ENCODE data around the gene GKN2. TPM values are rescaled to one million over a fixed set of nuclear protein-coding genes. Genes with fewer than 3 reads are reported as not detected.

GKN2 gene
- total and polyA plus RNA-seq, 2 donors (not counting 1 experiment from before 2014, with no cell fraction given): not detected

DNA sequence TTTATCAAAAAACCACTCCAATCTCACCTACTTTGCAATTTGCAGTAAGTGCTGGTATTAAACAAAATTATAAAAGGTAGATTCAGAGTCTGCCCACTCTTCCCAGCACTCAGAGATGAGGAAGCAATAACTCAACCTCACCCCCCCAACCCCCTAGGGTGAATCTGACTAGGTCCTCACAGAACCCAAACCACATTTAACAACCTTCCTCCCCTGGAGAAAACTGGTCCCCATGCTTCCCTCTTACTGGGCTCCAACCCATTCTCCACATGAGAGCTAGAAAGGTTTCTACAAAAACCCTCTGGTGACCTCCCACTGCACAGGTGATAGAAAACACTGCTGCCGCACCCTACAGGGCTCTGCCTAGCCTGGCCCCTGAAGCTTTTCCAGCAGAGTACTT, 41.0 kb downstream of the GKN2 start:
- H3K4me3 ChIP-seq (ENCODE audit: control extremely low read depth in 1 of 5, extremely low read depth in 1 of 5, insufficient read depth in 1 of 5, low read depth in 2 of 5, low read length in 4 of 5): no peak overlapping the region
- peaks cover 20 to 29% of the 10 kb centered on the region in 2 donors for H3K4me1 ChIP-seq (ENCODE audit: control insufficient read depth in 2 of 2, insufficient read depth in 2 of 2, low read length in 2 of 2)
- no peaks in the 10 kb centered on the region for H3K36me3 ChIP-seq (replicated peaks in 1 of 2; ENCODE audit: control extremely low read depth in 1 of 2, control insufficient read depth in 1 of 2, extremely low read depth in 1 of 2, insufficient read depth in 2 of 2, low read length in 1 of 2)
- H3K27me3 ChIP-seq (replicated peaks in 1 of 4; ENCODE audit: control extremely low read depth in 1 of 4, control insufficient read depth in 3 of 4, insufficient read depth in 4 of 4, low read length in 3 of 4): no peaks in the 10 kb centered on the region
- H3K4me3 Mint-ChIP-seq: no peak overlapping the region
- no peak overlapping the region for H2AFZ ChIP-seq (ENCODE audit: insufficient read depth, low read depth, low read length, poor library complexity, severe bottlenecking)
- no peak overlapping the region for H3K27ac Mint-ChIP-seq
- TF ChIP-seq EZH2 (IDR thresholded peaks at IDR 0.05; ENCODE audit: borderline replicate concordance, insufficient read depth, low read depth, low read length, poor library complexity, severe bottlenecking): no peak
- TF ChIP-seq, protein P1, sequence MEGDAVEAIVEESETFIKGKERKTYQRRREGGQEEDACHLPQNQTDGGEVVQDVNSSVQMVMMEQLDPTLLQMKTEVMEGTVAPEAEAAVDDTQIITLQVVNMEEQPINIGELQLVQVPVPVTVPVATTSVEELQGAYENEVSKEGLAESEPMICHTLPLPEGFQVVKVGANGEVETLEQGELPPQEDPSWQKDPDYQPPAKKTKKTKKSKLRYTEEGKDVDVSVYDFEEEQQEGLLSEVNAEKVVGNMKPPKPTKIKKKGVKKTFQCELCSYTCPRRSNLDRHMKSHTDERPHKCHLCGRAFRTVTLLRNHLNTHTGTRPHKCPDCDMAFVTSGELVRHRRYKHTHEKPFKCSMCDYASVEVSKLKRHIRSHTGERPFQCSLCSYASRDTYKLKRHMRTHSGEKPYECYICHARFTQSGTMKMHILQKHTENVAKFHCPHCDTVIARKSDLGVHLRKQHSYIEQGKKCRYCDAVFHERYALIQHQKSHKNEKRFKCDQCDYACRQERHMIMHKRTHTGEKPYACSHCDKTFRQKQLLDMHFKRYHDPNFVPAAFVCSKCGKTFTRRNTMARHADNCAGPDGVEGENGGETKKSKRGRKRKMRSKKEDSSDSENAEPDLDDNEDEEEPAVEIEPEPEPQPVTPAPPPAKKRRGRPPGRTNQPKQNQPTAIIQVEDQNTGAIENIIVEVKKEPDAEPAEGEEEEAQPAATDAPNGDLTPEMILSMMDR (IDR thresholded peaks at IDR 0.05): no peak
- H3K4me1 Mint-ChIP-seq: peaks cover 24% of the 10 kb centered on the region
- DNase-seq (no peak), ATAC-seq (ENCODE audit: low read depth) (no peak)
- H3K9me3 ChIP-seq (ENCODE audit: control extremely low read depth in 1 of 3, control insufficient read depth in 2 of 3, insufficient read depth in 1 of 3, low read length in 2 of 3): peaks cover 0 to 5% (median 0%) of the 10 kb centered on the region in 3 donors
- H3K27me3 Mint-ChIP-seq: no peaks in the 10 kb centered on the region
- no peaks in the 10 kb centered on the region for H3K79me2 ChIP-seq (ENCODE audit: control insufficient read depth, insufficient read depth, low read length)
- H3K27ac ChIP-seq (ENCODE audit: low read length in 2 of 2): no peak overlapping the region
- H3K9ac ChIP-seq (ENCODE audit: low read length): no peak overlapping the region
- H3K4me2 ChIP-seq (replicated peaks; ENCODE audit: low read depth, low read length, poor library complexity, severe bottlenecking): no peak overlapping the region
- ChIA-PET CTCF (interaction anchor here (0.6 to 3.9 kb wide), 7 partner anchors 14 to 448 kb away, joined by 3 to 21 read pairs (median 7); no protein-coding TSS in a partner anchor), POLR2A (no interaction called here)
- H4K20me1 ChIP-seq (ENCODE audit: control insufficient read depth, insufficient read depth, low read length, poor library complexity, severe bottlenecking): no peaks in the 10 kb centered on the region
- intact Hi-C loops (cut with micrococcal nuclease): no loop called here
- H3K9me3 Mint-ChIP-seq (ENCODE audit: insufficient read depth): no peaks in the 10 kb centered on the region
- WGBS (ENCODE audit: insufficient coverage): 91% methylated on average over 1 of the region's 1 CpG

DNA sequence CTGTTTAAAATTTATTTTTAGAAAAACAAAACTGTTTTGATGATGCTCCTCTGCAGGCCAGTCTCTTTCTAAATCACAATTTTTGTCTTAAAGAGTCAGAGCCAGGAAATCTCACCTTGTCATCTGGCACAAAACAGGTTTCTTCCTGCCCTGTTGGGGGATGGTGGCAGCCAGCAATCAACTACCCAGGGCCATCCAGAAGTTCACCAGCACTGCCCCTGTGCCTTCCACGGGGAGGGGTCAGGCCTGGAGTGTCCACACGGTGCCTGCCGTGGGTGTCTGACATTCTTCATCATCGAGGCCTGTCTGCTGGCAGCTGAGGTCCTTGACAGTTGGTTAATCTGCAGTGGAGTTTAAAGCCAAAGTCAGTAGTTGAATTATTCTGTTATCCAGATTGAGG, 41.4 kb downstream of the GKN2 start:
- Mint-ChIP-seq H3K4me3 (no peak overlapping the region), H3K27me3 (no peaks in the 10 kb centered on the region), H3K4me1 (peaks cover 28% of the 10 kb centered on the region), H3K27ac (no peak overlapping the region), H3K9me3 (ENCODE audit: insufficient read depth) (no peaks in the 10 kb centered on the region)
- CTCF ChIA-PET: interaction anchor here (0.6 to 3.9 kb wide), 5 partner anchors 14 to 448 kb away, joined by 3 to 21 read pairs (median 14); no protein-coding TSS in a partner anchor
- no peaks in the 10 kb centered on the region for H3K79me2 ChIP-seq (ENCODE audit: control insufficient read depth, insufficient read depth, low read length)
- 71% methylated on average over 4 of the region's 4 CpGs for WGBS (ENCODE audit: insufficient coverage)
- ATAC-seq (ENCODE audit: low read depth) (no peak), DNase-seq (no peak)
- no peak overlapping the region for H3K9ac ChIP-seq (ENCODE audit: low read length)
- H3K4me2 ChIP-seq (replicated peaks; ENCODE audit: low read depth, low read length, poor library complexity, severe bottlenecking): no peak overlapping the region
- intact Hi-C loops (cut with micrococcal nuclease): no loop called here
- H3K4me3 ChIP-seq (ENCODE audit: control extremely low read depth in 1 of 5, extremely low read depth in 1 of 5, insufficient read depth in 1 of 5, low read depth in 2 of 5, low read length in 4 of 5): no peak overlapping the region
- POLR2A ChIA-PET: no interaction called here
- no peak overlapping the region for H2AFZ ChIP-seq (ENCODE audit: insufficient read depth, low read depth, low read length, poor library complexity, severe bottlenecking)
- peaks cover 0 to 5% (median 0%) of the 10 kb centered on the region in 3 donors for H3K9me3 ChIP-seq (ENCODE audit: control extremely low read depth in 1 of 3, control insufficient read depth in 2 of 3, insufficient read depth in 1 of 3, low read length in 2 of 3)
- no peaks in the 10 kb centered on the region for H3K27me3 ChIP-seq (replicated peaks in 1 of 4; ENCODE audit: control extremely low read depth in 1 of 4, control insufficient read depth in 3 of 4, insufficient read depth in 4 of 4, low read length in 3 of 4)
- H3K36me3 ChIP-seq (replicated peaks in 1 of 2; ENCODE audit: control extremely low read depth in 1 of 2, control insufficient read depth in 1 of 2, extremely low read depth in 1 of 2, insufficient read depth in 2 of 2, low read length in 1 of 2): no peaks in the 10 kb centered on the region
- no peak for TF ChIP-seq EZH2 (IDR thresholded peaks at IDR 0.05; ENCODE audit: borderline replicate concordance, insufficient read depth, low read depth, low read length, poor library complexity, severe bottlenecking)
- TF ChIP-seq, protein P1 (IDR thresholded peaks at IDR 0.05): no peak
- H4K20me1 ChIP-seq (ENCODE audit: control insufficient read depth, insufficient read depth, low read length, poor library complexity, severe bottlenecking): no peaks in the 10 kb centered on the region
- H3K4me1 ChIP-seq (ENCODE audit: control insufficient read depth in 2 of 2, insufficient read depth in 2 of 2, low read length in 2 of 2): peaks cover 24 to 29% of the 10 kb centered on the region in 2 donors
- H3K27ac ChIP-seq (ENCODE audit: low read length in 2 of 2): no peak overlapping the region

All from B cell (primary cell).